ENCODE results near the gene PPFIA1. TPM values are rescaled to one million over a fixed set of nuclear protein-coding genes. Genes with fewer than 3 reads are reported as not detected.

PPFIA1 gene
- total RNA-seq, 1 donor from 2014 or later = 33.5 TPM

DNA sequence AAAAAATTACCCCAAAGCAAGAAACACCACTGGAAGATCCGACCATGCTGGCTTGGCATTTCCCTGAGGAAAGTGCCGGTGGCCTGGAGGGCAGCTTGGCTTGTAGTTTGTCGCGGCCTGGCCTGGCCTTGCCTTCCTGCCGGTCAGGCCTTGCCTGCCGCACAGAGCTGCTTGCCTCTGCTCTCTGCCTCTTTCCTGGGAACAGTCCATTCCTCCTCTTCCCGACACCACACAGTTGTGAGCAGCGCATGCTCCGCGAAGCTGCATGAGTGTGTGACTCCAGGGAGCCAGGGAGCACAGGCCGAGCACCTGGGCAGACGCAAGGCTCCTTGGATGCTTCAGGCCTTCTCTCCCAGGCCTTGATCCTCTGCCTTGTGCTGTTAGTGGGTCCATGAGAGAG, 147.6 kb downstream of the PPFIA1 start:
- DNase-seq = no peak

DNA sequence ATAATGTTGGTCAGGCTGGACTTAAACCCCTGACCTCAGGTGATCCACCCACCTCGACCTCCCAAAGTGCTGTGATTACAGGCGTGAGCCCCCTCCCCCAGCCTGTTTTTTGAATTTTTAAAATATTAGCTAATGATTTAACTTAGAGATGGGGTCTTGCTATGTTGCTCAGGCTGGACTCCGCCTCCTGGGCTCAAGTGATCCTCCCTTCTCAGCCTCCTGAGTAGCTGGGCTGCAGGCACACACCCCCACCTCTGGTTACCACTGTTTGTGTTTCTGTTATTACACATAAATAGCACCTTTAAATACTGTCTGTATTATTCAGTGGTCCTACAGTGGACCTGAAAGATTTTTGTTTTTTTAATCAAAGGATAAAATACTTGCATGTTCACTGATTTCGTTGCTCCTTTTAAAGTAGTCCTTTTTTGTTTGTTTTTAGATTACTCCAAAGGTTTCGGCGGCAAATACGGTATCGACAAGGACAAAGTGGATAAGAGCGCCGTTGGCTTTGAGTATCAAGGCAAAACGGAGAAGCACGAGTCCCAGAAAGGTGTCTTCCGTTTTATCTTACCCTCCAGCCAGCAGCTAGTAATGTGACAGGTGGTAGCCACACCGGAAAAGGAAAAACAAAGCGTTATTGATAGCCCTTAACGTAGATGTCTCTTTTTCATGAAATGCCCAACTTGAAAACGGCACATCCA, 149.0 kb downstream of the PPFIA1 start:
- DNase-seq = no peak

DNA sequence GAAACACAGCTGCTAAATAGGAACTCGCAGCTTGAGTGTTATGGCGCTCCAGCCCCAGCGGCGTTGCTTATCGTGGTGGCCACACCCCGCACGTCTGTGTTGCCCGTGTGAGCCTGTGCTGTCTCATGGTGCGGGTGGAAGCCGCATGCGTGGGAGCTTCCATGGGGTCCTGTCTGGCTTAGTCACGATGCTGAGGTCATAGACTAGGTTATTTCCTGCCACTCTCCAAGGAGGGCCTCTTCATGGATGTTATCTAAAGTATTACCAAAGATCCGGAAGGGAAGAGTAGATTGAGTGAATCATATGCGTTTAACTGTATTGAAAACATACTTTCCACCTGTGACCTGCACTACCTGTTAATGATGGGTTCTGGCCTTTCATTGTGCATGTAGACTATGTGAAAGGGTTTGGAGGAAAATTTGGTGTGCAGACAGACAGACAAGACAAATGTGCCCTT, 149.5 kb downstream of the PPFIA1 start:
- DNase-seq = peak; percentile 77

DNA sequence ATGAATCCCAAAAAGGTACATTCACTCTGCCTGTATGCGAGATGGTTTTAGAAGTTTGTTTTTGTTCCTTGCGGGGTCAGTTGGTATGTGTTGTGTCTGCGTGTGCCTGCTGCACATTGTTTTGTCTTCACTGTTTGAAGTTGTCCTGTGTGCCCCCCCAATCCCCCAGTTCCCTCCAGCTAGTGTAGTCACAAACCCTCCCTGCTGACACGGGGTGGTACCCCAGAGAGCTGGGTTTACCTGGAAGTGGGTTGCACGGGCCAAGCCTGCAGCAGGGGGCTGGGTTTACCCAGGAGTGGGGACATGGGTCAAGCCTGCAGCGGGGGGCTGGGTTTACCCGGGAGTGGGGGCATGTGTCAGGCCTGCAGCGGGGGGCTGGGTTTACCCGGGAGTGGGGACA, 150.0 kb downstream of the PPFIA1 start:
- no peak for DNase-seq

DNA sequence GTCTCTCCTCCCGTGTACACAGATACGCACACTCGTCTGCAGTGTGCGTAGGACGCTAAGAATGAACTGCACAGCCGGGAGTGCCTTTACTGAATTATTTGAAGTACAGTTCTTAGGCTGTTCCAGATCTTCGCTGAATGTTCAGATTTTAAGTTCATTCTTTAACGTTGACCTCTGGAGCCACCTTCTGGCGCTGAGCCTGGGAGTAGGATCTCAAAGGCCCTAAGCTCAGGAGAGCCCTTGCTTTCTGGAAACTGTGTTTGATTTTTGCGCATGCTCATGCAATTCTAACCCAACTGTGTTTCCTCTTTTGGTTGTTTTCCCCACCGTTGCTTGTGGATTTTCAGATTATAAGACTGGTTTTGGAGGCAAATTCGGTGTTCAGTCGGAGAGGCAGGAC, 150.6 kb downstream of the PPFIA1 start:
- no peak for DNase-seq

DNA sequence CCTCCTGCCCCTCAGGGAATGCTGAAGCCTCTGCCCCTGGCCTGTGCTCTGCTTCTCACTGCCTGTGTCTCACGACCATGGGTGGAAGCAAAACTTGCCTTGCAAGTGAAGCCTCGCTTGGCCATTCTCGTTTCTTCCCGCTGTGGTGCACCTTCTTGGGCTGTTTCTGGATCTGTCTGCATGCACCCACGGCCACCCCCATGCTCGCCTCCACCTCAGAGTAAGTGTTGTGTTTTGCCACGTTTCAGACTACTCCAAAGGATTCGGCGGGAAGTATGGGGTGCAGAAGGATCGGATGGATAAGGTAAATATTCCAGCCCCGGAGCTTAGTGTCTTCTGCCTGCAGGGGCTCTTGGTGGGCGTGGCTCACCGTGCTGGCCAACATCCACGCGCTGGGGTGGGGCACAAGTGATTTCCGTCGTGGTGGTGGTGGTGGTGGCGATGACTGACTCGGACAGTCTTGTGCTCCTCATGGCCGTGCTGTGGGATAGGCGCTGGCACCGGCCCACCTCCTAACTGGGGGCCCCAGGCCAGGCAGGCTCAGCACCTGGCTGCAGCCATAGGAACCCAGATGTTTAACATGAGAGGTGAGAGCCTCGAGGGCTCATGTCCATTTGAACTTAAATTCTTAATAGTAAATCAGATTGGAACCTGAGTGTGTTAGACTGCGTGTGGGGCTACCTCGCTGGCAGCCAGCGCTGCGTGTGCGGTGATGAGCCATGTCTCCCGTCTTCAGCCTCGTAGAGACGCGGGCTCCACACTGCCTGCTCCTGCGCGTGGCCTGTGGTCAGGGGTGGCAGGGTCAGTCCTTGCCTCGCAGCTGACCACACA, 152.4 kb downstream of the PPFIA1 start:
- no peak for DNase-seq

DNA sequence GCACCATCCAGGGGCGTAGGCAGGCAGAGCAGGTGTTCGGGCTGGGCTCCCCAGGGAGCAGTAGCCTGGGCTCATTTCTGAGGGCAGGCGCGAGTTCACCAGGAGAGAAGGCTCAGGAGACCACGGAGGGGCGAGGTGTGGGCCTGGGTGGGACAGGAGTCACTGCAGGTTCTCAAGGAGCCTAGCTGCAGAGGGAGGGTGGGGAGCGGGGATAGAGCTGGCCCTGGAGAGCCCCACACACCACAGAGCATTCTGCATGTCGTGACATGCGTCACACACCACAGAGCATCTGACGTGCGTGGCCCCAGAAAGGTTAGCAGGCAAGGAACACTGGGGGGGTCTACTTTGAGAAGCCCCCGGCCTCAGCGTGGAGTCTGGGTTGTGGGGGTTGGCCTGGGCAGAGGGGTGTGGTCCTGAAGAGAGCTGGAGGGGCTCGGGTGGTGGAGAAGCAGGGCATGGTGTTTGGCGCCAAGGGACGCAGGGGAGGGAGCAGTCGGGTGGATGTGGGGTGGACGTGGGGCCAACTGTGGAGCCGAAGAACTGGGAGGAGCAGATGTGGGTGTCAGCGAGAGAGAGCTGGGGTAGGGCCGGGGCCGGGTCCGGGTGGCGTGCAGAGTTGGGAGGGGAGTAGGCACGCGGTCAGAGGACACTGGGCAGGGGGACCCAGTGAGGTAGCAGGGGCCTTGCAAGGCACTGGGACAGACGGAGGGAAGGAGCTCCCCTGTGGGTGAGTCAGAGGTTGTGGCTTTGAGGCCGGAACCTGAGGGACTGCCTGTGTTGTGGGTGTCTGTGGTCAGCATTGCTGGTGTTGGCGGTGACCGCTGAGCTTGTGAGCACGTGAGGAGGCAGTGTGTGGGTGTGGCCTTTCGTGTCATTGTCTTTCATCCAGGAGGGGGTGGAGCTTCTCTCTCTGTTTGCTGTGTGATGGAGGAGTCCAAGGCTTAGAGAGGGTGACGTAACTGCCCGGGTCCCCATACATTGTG, 153.3 kb downstream of the PPFIA1 start:
- DNase-seq = peak; percentile 55

DNA sequence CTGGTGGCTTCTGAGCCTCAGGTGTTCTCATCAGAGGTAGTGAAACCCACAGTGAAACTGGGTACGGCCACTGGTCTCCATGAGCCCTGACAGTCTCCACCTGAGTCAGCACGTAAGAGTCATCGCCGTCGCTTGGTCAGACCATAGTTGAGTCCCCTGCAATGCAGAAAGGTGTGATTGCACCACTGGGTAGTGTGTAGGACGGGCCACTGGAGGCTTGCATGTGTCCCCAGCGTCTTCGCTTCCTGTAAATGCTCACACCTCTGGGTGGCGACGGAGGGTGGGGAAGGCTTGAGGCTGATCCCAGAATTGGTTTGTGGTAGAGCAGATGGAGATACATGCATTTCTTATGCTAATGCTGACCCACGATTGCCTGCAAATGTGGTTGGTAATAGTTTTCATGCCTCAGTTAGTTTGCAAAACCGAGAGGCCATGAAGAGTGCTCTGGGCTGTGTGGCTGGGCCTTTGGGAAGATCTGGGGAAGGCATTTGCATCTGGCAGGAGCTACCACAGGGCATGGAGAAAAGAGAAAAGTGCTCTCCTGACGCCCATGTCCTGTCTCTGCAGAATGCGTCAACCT, 154.4 kb downstream of the PPFIA1 start:
- no peak for DNase-seq

DNA sequence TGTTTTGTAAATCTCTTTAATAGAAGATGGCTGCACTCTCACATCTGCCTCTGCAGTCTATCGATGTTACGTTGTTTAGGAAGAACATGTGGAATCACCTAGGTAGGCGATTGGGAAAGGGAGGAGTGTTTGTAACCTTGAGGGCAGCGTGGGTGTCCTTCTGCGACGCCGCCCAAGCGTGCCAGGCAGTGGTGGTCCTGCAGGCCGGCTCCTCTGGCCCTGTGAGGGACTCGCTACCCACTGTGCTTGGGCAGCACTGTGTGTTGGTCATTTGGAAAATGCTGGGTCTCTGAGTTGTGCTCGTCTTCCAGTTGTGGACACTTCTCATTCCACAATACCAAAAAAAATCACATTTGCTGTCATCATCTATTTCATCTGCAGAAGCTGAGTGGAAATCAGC, 156.9 kb downstream of the PPFIA1 start:
- DNase-seq = no peak

DNA sequence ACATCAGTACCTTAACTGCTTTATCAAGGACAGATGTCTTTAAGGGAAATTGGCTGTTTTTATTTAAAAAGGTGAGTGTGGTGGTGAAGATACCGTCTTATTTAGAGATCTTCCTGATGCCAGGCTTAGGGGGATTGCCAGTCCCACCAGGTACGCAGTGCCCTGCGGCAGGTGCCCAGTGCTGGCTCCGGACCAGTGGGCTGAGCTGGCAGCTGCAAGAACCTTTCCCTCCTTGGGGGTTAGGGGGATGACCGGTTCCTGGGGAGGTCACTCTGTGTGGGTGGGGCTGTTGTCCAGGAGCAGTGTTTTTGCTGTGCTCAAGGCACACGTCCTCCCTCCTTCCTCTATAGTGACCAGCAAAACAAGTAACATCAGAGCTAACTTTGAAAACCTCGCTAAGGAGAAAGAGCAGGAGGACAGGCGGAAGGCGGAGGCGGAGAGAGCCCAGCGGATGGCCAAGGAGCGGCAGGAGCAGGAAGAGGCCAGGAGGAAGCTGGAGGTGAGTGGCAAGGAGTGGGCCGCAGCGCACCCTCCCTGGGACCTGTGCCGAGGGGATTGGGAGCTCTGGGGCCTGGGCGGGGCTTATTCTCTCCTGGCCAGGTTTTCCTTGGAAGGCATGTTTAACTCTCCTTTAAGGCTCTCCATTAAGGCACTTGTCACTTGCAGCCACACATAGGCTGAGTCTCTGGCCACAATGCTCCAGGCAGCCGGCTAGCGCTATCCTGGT, 158.4 kb downstream of the PPFIA1 start:
- DNase-seq = no peak

DNA sequence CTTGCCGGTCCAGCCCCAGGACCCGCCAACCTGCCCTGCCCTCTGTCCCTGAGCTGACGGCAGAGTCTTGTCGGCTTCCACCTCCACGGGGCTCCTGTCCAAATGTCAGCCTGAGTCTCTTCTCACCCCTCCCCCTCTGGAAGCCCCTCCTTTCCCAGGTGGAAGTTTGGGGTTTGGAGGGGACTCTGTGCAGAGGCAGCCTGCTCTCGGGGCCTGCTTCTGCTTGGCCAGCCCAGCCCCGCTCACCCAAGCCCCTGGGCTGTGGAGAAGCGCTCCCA, 158.9 kb downstream of the PPFIA1 start:
- no peak for DNase-seq

DNA sequence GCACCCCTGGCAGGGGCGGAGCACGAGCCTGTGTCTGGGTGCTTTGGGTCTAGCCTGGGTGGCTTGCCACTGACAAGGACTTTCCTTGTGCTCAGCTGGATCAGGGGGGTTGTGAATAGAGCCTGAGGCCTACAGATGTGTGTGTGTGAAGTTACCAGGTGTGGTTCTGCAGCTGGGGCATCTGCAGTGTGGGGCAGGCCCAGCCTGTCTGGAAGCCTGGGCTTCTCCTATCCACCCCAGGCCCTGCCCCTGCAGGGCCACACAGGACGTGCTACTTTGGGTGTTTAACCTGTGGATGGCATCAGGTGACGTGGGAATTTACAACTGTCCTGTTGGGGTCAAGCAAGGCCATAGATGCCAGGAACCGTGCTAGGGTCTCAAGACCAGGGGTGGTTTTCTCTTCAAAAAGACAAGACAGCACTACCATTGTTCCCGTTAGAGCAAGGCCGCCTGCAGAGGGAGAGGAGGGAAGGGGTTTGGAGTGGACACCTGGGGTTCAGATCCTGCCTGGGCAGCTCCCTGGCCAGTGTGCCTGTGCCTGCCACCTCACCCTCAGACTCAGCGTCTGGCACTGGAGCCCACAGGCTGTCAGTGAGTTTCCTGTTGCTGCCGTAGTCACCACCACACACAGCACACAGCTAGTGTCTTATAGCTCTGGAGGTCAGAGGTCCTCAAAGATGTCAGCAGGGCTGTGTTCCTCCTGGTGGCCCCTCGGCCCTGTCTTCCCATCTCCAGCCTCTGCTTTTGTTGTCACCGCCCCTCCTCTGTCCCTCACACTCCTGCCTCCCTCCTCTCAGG, 159.4 kb downstream of the PPFIA1 start:
- DNase-seq = no peak

DNA sequence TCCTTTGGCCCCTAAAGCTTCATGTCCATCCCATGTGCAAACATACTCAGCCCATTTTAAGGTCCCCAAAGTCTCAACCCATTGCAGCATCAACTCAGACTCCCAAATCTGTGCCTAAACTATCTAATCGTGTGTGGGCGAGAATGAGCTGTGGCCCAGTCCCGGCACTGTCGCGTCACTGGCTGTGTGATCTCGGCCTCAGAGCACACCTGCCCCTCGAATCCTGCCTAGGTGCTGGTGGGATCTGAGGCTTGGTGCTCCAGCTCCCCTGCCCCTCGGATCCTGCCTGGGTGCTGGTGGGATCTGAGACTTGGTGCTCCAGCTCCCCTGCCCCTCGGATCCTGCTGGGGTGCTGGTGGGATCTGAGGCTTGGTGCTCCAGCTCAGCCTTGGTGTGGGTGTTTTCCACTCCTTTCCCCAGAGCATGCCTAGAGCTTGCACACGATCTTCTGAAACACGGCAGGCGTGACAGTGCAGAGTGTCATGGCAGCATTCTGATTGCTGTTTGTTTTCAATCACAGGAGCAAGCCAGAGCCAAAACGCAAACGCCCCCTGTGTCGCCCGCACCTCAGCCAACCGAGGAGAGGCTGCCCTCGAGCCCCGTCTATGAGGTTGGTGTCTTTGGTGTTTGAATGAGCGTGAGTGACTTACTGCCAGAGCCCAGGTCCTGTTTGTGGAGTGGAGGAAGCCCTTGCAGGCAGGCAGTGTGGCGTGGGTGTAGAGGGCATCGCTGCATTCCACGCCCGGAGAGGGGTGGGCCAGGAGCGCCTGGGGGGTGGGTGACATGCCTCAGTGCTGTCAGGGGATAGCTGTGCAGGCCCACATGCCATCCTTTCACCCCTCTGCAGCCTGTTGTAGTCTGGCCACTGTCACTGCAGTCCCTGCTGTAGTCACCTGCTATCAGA, 160.4 kb downstream of the PPFIA1 start:
- no peak for DNase-seq

DNA sequence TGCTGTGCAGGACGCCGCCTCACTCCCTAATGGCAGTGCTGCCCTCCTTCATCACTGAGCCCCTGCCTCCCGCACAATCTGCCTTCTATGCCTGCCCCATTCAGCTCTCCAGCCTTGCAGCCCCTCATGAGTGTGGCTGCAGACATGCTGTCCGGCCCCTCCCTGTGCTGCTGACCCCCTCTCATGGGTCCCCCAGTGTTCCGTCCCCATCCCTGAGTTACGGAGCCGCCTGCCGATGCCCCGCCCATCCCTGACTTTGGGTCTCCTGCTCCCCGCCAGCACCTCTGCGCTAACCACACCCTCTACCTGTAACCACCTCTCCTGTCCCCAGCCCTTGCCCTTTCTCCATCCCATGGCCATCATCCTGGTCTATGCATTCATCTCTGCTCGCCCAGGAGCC, 161.1 kb downstream of the PPFIA1 start:
- DNase-seq = no peak

DNA sequence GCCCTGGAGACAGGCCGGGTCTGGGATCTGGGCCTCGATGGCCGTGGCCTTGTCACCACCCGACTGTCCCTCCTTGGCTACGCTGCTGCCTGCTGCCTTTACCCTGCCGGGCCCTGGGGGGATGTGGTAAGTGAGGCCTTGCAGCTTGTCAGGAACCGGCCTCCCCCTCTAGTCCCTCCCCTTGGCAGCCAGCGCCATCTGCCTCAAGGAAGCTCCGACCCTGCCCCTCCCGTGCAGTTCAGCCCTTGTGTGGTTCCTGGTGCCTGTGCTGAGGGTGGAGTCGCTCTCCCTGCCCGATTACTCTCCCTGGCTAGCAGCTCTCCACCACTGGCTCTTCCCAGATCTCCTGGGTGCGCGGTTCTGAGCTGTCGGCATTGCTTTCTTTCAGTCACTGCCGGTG, 161.6 kb downstream of the PPFIA1 start:
- DNase-seq = no peak

DNA sequence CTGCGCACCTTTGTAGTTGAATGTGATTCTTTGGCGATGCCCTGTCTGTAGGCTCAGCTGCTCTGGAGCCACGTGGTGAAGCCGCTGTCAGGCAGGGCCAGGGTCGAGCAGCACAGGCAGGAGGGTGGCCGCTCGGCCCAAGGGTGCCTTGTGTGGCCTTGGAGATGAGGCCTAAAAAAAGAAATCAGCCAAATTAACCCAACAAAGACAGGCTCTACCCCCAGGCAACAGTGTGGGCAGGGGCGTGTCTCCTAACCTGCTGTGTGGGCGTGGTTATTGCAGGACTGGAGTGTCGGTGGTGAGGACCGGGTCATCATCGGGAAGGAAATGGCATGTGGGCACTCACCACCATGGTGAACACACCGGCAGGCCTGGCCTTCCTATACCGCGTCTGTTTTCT, 162.1 kb downstream of the PPFIA1 start:
- DNase-seq = no peak

DNA sequence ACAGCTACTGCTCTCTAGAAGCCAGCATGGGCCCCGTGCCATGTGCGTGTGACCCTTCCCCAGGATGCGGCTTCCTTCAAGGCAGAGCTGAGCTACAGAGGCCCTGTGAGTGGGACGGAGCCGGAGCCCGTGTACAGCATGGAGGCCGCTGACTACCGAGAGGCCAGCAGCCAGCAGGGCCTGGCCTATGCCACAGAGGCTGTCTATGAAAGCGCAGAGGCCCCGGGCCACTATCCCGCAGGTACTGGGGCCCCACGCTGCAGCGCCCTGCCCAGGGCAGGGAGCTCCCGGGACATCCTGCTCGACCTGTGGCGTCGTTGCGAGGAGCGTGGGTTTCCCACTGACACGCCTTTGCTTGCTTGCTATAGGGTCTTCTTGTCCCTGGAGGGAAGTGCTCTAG, 162.5 kb downstream of the PPFIA1 start:
- no peak for DNase-seq

DNA sequence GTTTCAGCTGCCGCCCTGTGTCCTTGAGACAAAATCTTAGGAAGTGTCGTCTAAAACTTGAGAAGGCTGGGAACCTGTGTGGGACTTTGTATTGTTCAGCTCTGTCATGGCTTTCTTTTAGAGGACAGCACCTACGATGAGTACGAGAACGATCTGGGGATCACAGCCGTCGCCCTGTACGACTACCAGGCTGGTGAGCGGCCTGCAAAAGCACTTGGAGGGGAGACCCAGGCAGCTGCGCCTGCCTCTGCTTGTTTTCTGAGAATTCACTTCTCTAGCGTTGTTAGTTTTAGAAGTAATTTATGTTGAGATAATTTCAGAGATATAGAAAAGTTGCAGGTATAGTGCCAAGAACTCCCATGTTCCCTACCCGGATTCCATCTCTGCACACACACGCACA, 163.0 kb downstream of the PPFIA1 start:
- DNase-seq = no peak
